Measurements from ENCODE around the gene WDR33.

The WDR33 gene

GRCh38 chr2:127653421-127654083, 157.4 kb downstream of the WDR33 start:
- DNase-seq, result no peak

- DNase-seq, result no peak
Measured at GRCh38 chr2:127652786-127653357, 158.1 kb downstream of the WDR33 start.

DNA sequence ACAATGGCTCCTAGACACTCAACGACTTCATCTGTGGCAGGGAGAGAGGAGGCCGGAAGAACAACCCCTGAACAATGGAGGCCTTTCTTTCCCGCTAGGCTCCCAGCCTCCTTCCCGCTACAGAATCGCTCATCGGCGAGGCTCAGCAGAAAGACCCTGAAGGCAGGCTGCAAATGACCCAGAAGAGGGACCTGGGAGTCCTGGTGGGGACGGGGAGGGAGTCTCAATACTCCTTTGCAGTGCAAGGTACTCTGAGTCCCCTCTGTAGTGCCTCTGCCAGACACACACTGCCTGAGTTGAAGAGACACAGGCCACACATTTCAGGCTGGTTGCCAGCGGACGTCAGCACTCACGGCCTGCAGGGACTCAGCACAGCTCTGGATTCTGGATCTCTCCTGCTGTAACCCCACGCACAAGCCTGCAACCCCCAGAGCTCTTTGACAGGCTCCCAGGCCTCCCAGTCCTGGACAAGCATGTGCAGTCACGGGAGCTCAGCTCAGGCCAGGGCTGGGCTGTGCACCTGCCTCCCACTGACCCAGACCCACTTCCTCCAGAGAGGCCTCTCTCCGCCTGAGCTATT, 158.9 kb downstream of the WDR33 start:
- DNase-seq, result no peak

DNA sequence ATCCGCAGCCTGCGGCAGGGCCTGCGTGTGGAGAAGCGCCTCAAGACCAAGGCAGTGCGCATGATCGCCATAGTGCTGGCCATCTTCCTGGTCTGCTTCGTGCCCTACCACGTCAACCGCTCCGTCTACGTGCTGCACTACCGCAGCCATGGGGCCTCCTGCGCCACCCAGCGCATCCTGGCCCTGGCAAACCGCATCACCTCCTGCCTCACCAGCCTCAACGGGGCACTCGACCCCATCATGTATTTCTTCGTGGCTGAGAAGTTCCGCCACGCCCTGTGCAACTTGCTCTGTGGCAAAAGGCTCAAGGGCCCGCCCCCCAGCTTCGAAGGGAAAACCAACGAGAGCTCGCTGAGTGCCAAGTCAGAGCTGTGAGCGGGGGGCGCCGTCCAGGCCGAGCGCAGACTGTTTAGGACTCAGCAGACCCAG, 159.6 kb downstream of the WDR33 start:
- no peak for DNase-seq

Measured in activated T-cell treated with anti-CD3 and anti-CD28 coated beads, Interleukin-2, amount 50 U/mL, for 48 hours (primary cell).